ENCODE data around the gene FAM241B.

DNA sequence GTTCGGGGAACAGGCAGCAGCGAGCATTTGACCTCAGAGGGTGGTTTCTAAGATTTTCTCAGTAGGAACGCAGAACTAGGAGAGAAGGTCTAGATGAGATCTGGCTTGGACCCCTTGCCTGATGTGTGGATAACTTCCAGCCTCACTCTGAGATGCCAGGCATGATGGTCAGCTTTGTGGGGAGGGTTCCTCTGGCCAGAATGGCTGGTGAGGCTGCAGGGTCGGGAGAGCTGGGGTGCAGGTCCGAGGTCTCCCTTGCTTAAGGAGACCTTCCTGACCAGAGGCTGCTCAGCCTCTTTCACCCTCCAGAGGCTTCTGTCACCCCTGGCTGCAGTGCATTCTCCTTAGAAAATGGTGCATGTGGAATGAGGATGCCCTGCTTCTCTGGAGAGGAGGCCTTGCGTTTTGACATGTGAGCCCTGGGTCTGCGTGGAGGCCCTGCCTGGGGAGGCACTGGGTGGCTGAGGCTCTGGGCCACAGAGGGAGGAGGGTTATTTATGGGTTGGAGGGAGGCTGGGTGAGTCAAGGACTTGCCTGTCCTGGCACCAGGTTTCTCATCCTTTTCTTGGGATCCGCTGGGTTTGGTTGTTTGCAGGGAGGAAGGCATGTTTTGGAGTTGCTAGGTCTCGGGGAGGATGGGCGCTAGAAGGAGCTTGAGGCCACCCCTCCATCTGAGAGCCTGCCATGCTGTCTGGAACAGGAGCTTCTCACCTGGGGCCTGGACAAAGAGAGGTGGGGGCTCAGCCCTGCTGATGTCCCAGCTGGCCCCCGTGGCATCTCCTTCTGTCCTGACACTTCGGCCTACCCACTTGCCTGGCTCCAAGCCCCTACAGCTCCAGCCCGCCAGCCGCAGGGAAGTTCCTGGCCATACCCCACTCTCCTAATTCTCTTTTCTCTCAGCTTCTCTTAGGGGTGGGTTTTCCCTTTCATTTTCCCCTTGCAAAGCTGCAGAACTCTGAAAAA is 3.9 kb downstream of the FAM241B start:
- TF ChIP-seq, protein P1, sequence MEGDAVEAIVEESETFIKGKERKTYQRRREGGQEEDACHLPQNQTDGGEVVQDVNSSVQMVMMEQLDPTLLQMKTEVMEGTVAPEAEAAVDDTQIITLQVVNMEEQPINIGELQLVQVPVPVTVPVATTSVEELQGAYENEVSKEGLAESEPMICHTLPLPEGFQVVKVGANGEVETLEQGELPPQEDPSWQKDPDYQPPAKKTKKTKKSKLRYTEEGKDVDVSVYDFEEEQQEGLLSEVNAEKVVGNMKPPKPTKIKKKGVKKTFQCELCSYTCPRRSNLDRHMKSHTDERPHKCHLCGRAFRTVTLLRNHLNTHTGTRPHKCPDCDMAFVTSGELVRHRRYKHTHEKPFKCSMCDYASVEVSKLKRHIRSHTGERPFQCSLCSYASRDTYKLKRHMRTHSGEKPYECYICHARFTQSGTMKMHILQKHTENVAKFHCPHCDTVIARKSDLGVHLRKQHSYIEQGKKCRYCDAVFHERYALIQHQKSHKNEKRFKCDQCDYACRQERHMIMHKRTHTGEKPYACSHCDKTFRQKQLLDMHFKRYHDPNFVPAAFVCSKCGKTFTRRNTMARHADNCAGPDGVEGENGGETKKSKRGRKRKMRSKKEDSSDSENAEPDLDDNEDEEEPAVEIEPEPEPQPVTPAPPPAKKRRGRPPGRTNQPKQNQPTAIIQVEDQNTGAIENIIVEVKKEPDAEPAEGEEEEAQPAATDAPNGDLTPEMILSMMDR (IDR thresholded peaks at IDR 0.05; ENCODE audit: insufficient read depth, low read length) = no peak
- no peak for TF ChIP-seq POLR2AphosphoS5 (IDR thresholded peaks at IDR 0.05; ENCODE audit: low read depth)
- TF ChIP-seq, protein P2, sequence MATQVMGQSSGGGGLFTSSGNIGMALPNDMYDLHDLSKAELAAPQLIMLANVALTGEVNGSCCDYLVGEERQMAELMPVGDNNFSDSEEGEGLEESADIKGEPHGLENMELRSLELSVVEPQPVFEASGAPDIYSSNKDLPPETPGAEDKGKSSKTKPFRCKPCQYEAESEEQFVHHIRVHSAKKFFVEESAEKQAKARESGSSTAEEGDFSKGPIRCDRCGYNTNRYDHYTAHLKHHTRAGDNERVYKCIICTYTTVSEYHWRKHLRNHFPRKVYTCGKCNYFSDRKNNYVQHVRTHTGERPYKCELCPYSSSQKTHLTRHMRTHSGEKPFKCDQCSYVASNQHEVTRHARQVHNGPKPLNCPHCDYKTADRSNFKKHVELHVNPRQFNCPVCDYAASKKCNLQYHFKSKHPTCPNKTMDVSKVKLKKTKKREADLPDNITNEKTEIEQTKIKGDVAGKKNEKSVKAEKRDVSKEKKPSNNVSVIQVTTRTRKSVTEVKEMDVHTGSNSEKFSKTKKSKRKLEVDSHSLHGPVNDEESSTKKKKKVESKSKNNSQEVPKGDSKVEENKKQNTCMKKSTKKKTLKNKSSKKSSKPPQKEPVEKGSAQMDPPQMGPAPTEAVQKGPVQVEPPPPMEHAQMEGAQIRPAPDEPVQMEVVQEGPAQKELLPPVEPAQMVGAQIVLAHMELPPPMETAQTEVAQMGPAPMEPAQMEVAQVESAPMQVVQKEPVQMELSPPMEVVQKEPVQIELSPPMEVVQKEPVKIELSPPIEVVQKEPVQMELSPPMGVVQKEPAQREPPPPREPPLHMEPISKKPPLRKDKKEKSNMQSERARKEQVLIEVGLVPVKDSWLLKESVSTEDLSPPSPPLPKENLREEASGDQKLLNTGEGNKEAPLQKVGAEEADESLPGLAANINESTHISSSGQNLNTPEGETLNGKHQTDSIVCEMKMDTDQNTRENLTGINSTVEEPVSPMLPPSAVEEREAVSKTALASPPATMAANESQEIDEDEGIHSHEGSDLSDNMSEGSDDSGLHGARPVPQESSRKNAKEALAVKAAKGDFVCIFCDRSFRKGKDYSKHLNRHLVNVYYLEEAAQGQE (IDR thresholded peaks at IDR 0.05; ENCODE audit: insufficient replicate concordance, low read depth) = no peak
